ENCODE data around the gene TEAD1.

TEAD1 gene

DNA sequence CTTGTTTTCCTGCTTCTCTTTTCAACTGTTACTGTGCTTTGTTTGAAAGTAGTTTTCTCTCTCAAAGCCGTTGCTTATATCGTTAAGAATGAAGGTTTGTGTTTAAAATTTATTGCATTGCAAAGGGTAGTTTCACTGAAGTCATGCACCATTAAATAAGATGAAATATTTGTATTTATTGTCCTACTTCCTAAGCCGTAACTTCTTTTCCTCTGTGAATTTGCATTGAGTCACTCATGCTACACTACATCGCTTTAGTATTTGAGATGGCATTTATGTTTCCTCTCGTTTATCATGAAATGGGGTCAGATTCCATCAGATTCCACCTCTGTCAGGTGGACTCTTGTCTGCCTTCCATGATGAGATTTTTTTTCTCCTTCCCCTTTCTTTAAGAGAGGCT lies 269.1 kb downstream of the TEAD1 start:
- no peak for DNase-seq (ENCODE audit: low spot score)

- DNase-seq (ENCODE audit: low spot score), result no peak
Measured at GRCh38 chr11:12944889-12945288, 270.7 kb downstream of the TEAD1 start.

GRCh38 chr11:12949453-12949852 lies 275.2 kb downstream of the TEAD1 start:
- DNase-seq (ENCODE audit: low spot score), result no peak

DNA sequence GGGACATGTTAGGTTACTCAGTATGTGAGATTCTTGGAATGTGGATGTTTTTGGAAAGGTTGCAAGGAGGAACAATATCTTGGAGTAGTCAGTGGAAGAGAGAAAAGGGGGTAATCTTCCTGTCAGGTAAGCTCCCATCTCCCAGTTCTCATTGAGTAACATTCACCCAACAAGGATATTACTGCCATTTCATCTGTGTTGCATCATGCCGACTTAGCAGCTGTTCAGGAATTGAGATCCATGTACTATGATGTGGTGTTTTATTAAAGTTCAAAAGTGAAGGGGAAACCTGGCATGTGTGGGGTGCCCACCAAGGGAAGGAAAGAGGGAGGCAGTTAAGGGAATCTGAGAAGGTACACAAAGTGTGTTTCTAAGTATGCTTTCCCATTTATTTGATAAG lies 276.4 kb downstream of the TEAD1 start:
- peak; percentile 20 for DNase-seq (ENCODE audit: low spot score)

DNA sequence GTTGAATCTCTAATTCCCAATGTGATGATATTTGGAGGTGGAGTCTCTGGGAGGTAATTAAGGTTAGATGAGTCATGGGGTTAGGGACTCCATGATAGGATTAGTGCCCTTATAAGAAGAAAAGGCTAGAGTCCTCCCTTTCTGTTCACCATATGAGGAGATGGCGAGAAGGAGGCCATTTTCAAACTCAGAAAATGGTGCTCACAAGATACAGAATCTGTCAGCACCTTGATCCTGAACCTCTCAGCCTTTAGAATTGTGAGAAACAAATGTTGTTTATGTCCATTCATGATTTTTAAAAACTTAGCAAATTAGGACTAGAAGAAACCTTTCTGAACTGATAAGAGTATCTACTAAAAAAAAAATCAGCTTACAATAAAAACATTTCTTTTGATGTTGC lies 277.2 kb downstream of the TEAD1 start:
- DNase-seq (ENCODE audit: low spot score), result no peak

DNA sequence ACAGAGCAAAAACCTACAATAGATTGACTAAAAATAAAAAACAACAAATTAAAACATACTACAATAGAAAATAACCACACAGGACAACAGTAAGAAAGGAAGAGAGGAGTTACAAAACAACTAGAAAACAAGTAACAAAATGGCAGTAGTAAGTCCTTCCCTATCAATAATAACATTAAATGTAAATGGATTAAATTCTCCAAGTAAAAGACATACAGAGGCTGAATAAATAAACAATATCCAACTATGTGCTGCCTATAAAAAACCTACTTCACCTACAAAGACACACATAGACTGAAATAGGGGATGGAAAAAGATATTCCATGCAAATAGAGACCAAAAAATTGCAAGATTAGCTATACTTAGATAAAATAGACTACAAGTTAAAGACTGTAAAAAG lies 277.9 kb downstream of the TEAD1 start:
- DNase-seq (ENCODE audit: low spot score), result no peak

- no peak for DNase-seq (ENCODE audit: low spot score)
Measured at GRCh38 chr11:12958986-12959385, 284.8 kb downstream of the TEAD1 start.

- no peak for DNase-seq (ENCODE audit: low spot score)
Measured at GRCh38 chr11:12961615-12962014, 287.4 kb downstream of the TEAD1 start.

DNA sequence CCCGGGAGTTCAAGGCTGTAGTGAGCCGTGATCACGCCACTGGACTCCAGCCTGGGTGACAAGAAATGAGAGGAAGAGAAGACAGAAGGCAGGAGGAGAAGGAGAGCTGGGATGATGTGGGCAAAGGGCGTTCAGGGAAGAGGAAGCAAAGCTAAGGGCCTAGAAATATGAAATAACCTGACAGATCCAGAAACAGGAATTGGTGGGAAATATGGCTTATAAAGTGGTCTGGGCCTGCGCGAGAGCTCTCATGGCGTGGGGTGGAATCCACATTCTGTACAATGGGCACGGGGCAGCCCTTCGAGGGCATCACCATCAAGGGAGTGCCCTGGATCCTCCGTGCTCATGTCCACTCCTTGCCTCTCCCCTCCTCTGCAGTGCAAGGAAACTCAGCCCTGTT lies 288.1 kb downstream of the TEAD1 start:
- DNase-seq (ENCODE audit: low spot score), result no peak

DNA sequence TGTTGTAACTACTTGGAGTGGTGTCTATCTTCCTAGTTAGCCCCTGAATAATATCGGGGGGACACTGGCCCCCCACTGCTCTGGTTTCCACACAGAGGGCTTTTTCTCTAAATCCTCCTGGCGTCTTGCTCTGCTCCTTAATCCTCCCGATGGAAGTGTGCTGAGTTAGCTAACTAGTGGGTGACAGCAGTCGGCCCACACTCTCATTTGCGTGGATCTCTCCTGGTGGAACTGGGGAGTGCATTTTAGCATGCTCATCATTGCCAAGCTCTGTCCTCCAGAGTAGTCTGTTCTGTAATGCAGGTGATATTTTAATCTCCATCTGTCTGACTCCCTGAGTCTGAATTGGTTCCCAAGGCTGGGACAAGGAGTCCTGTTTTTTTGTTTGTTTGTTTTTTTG lies 288.8 kb downstream of the TEAD1 start:
- no peak for DNase-seq (ENCODE audit: low spot score)

GRCh38 chr11:12963792-12964536 lies 289.7 kb downstream of the TEAD1 start:
- peak; percentile 49 for DNase-seq (ENCODE audit: low spot score)

GRCh38 chr11:12964650-12965049 lies 290.4 kb downstream of the TEAD1 start:
- no peak for DNase-seq (ENCODE audit: low spot score)

DNA sequence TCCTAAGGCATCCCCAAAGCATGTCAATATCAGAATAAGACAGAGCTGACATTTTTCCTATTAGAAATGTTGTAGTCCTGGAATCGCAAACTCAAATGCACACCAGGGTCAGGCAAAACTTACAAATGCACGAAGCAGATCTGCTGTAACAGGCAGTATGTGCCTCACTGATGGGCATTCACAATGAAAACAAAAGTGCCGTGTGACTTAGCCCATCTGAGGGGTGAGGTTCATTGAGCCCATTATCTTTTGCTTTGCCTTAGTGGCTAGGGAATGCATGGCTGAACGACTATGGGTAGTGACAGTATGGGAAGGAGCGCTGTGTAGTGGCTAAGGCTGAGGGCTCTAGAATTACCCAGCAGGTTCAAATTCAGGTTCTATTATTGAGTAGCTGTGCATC lies 291.8 kb downstream of the TEAD1 start:
- no peak for DNase-seq (ENCODE audit: low spot score)

GRCh38 chr11:12968101-12968500 lies 293.9 kb downstream of the TEAD1 start:
- no peak for DNase-seq (ENCODE audit: low spot score)

GRCh38 chr11:12968826-12969225 lies 294.6 kb downstream of the TEAD1 start:
- no peak for DNase-seq (ENCODE audit: low spot score)

- no peak for DNase-seq (ENCODE audit: low spot score)
Measured at GRCh38 chr11:12971955-12972354, 297.7 kb downstream of the TEAD1 start.

- DNase-seq (ENCODE audit: low spot score), result no peak
Measured at GRCh38 chr11:12973528-12974181, 299.4 kb downstream of the TEAD1 start.

DNA sequence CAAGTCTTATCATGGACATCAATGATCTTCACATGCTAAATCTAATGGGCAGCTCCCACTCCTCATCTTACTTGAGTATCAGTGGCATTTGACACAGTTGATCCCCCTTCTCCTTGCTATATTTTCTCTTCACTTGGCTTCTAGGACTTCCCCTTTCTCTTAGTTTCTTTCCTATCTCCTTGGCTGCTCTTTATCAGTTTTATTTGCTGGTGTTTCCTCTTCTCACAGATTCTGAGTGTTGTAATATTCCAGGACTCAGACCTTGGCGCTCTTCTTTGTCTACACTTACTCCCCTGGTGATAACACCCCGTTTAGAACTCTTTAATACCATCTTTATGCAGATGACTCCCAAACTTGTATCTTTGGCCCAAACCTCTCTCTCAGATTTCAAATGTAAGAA lies 301.0 kb downstream of the TEAD1 start:
- no peak for DNase-seq (ENCODE audit: low spot score)

DNA sequence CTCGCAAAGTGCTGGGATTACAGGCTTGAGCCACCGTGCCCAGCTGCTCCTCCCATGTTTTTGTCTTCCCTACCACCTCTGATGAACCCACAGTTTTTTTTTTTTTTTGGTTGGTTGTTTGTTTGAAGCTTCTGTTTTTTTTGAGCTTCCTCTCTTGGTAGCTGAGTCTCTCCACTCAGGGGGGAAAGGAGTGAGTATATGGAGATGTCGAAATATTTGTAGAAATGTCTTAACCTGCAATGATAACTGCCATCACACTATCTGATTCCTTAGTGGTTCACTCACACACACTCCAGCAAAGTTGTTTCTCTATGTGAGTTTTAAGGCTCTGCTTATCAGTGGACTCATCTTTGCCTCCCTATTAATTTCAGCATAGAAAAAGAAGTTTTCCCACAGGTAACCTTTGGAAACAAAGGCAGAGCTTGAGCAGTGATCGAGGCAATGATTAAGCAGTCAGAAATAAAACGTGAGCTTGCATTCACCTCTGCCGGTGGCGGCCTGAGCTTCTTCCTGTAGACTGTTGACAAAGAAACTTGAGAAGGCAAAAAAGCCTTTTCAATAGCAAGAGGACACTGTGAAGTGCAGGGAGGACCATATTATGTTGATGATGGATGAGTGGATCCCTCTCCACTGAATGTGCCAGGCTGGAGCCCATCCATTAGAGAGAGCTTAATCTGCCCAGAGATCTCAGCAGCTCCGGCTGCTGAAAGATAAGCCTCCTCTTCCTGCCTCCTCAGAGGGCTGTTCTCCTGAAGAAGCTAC lies 305.9 kb downstream of the TEAD1 start:
- no peak for DNase-seq (ENCODE audit: low spot score)

DNA sequence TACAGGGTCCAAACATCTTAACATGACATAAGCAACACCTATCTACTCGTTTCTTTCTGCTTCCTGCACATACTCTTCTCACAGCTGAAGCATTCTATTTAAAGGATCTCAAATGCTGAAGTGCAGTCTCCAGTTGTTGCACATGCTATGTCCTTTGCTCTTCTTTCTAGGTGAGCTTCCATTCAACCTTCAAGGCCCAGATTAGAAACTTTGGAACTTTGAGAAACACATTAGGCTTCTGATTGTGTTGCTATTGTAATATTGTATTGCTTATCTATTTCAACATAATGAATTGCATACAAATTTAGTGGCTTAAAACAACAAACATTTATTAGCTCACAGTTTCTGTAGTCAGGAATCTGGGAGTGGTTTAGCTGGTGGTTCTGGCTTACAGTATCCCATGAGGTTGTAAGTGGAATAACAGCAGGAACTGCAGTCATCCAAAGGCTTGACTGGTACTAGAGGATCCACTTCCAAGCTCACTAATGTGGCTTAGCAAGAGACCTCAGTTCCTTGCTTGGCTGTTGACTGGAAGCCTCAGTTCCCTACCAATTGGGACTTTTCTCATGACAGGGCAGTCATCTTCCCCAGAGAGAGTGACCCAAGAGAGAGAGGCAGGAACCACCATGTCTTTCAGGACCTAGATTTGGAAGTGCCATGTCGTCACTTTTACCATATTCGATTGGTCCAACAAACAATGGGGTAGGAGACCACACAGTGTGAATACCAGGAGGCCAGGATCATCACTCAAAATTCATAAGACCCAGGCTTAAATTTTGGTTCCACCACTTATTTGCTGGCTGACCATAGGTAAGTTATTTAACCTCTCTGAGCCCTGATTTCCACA lies 307.7 kb downstream of the TEAD1 start:
- no peak for DNase-seq (ENCODE audit: low spot score)

DNA sequence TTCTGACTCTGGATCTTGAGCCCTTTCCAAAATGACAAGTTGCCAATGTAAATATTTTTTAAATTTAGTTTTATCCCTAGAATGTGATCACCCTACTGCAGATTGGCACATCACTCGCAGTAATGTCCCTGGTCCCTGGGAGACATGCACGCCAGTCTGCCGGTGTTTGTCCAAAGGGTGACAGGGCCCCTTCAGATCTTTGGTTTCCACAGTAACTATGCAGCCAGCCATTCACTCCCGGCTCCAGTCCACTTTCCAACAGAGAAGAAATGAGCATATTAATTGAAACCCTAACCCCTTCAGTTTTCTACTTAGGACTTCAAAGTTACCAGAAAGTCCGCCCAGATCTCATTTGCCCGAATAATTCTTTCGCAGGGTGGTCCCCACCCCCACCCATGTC lies 309.1 kb downstream of the TEAD1 start:
- no peak for DNase-seq (ENCODE audit: low spot score)

- no peak for DNase-seq (ENCODE audit: low spot score)
Measured at GRCh38 chr11:12986194-12986898, 312.1 kb downstream of the TEAD1 start.

Measured in RKO (cell line).